ENCODE measurements around the gene ALDH3B2.

ALDH3B2 gene

GRCh38 chr11:67617243-67617953, 57.0 kb downstream of the ALDH3B2 start:
- no peak overlapping the region for H3K4me3 ChIP-seq (ENCODE audit: low read depth, low read length)
- H3K27ac ChIP-seq: no peak overlapping the region
- no peaks in the 10 kb centered on the region for H3K36me3 ChIP-seq (replicated peaks)
- no peak for TF ChIP-seq CTCF (IDR thresholded peaks at IDR 0.05; ENCODE audit: low read depth, low read length, missing control alignments)
- DNase-seq: no peak
- H3K27me3 ChIP-seq (replicated peaks): peaks cover 15% of the 10 kb centered on the region
- in situ Hi-C loops (cut with HindIII; ENCODE audit: low pct_ligation_motif_present, low sequenced_read_pairs): no loop called here

GRCh38 chr11:67616431-67617242, 57.8 kb downstream of the ALDH3B2 start:
- Histone ChIP-seq H3K4me3 (ENCODE audit: low read depth, low read length) (no peak overlapping the region), H3K27me3 (replicated peaks) (peaks cover 15% of the 10 kb centered on the region), H3K27ac (no peak overlapping the region), H3K36me3 (replicated peaks) (no peaks in the 10 kb centered on the region)
- no peak for DNase-seq
- in situ Hi-C loops (cut with HindIII; ENCODE audit: low pct_ligation_motif_present, low sequenced_read_pairs): no loop called here
- no peak for TF ChIP-seq CTCF (IDR thresholded peaks at IDR 0.05; ENCODE audit: low read depth, low read length, missing control alignments)

- DNase-seq: no peak
- H3K4me3 ChIP-seq (ENCODE audit: low read depth, low read length): no peak overlapping the region
- H3K27ac ChIP-seq: no peak overlapping the region
- TF ChIP-seq CTCF (IDR thresholded peaks at IDR 0.05; ENCODE audit: low read depth, low read length, missing control alignments): no peak
- H3K27me3 ChIP-seq (replicated peaks): peaks cover 15% of the 10 kb centered on the region
- peaks cover 2% of the 10 kb centered on the region for H3K36me3 ChIP-seq (replicated peaks)
- in situ Hi-C loops (cut with HindIII; ENCODE audit: low pct_ligation_motif_present, low sequenced_read_pairs): no loop called here
Measured at GRCh38 chr11:67615728-67616430, 58.5 kb downstream of the ALDH3B2 start.

GRCh38 chr11:67614730-67615714, 59.4 kb downstream of the ALDH3B2 start:
- DNase-seq: no peak

More at GRCh38 chr11:67614730-67615714, 59.4 kb downstream of the ALDH3B2 start:
- H3K4me3 ChIP-seq (ENCODE audit: low read depth, low read length): no peak overlapping the region
- no peak overlapping the region for H3K27ac ChIP-seq
- peak; percentile 71 for TF ChIP-seq CTCF (IDR thresholded peaks at IDR 0.05; ENCODE audit: low read depth, low read length, missing control alignments)
- in situ Hi-C loops (cut with HindIII; ENCODE audit: low pct_ligation_motif_present, low sequenced_read_pairs): no loop called here
- peaks cover 15% of the 10 kb centered on the region for H3K27me3 ChIP-seq (replicated peaks)
- H3K36me3 ChIP-seq (replicated peaks): peaks cover 4% of the 10 kb centered on the region
